DND-41 (cell line): ENCODE results near the gene CEP41.

Source experiments
- ATAC-seq: fragments of 200-7000 bp; cut with Tn5 transposase; 3 replicates; pipeline ENCODE4 v1.9.1; 2021; ENCODE audit warnings: low read depth; ENCODE audit not compliant: insufficient read depth
- DNase-seq: peaks from one replicate; pipeline ENCODE4 v3.0.0-alpha.2; 2020
- H2AFZ ChIP-seq: 2 replicates; pipeline ENCODE4 v1.6.0; 2012; ENCODE audit warnings: low read depth, low read length
- H3K27ac ChIP-seq: 2 replicates; pipeline ENCODE4 v1.5.1; 2012; ENCODE audit warnings: low read length, inconsistent platforms
- H3K27me3 ChIP-seq: fragments of 200-600 bp; sonication (generic); 2 replicates; pipeline ENCODE4 v1.6.0; 2012; ENCODE audit warnings: low read length, mild to moderate bottlenecking, inconsistent platforms; ENCODE audit not compliant: insufficient read depth, poor library complexity
- H3K36me3 ChIP-seq: 2 replicates; pipeline ENCODE4 v1.5.1; 2012; ENCODE audit warnings: low read length, inconsistent platforms; ENCODE audit not compliant: insufficient read depth
- H3K4me1 ChIP-seq: 2 replicates; pipeline ENCODE4 v1.5.1; 2012; ENCODE audit warnings: mild to moderate bottlenecking, low read length; ENCODE audit not compliant: insufficient read depth
- H3K4me2 ChIP-seq: 2 replicates; pipeline ENCODE4 v1.6.0; 2012; ENCODE audit warnings: mild to moderate bottlenecking, moderate library complexity, low read length, inconsistent platforms; ENCODE audit not compliant: insufficient read depth
- H3K4me3 ChIP-seq, 2 experiments: fragments of 200-600 bp in 1 of 2; shearing (Covaris generic) in 1 of 2; 2 replicates each; pipeline ENCODE4 v1.5.1; 2012 to 2016; ENCODE audit warnings: inconsistent platforms in 2 of 2, low read length in 2 of 2, mild to moderate bottlenecking in 2 of 2, low read depth in 1 of 2, moderate library complexity in 1 of 2
- H3K79me2 ChIP-seq: 2 replicates; pipeline ENCODE4 v1.6.0; 2012; ENCODE audit warnings: low read length, inconsistent platforms; ENCODE audit not compliant: insufficient read depth
- H3K9ac ChIP-seq: 2 replicates; pipeline ENCODE4 v1.6.0; 2012; ENCODE audit warnings: low read depth, mild to moderate bottlenecking, inconsistent platforms, low read length, moderate library complexity
- H3K9me3 ChIP-seq: 2 replicates; pipeline ENCODE4 v1.5.1; 2012; ENCODE audit warnings: low read length, moderate library complexity, mild to moderate bottlenecking, inconsistent platforms; ENCODE audit not compliant: insufficient read depth, severe bottlenecking
- H4K20me1 ChIP-seq: 2 replicates; pipeline ENCODE4 v1.6.0; 2012; ENCODE audit warnings: low read length; ENCODE audit not compliant: insufficient read depth
- EZH2 ChIP-seq: IDR thresholded peaks from 3 replicates; pipeline ENCODE4 v1.6.1; 2012; ENCODE audit warnings: borderline replicate concordance, low read depth, mild to moderate bottlenecking, moderate library complexity, low read length, inconsistent platforms; ENCODE audit not compliant: severe bottlenecking
- TF ChIP-seq, protein P1 (sequence below): IDR thresholded peaks from 2 replicates; pipeline ENCODE4 v1.5.1; 2012; ENCODE audit warnings: borderline replicate concordance, low read length, moderate library complexity, mild to moderate bottlenecking; ENCODE audit not compliant: poor library complexity, severe bottlenecking; ENCODE audit errors: extremely low read depth

The CEP41 gene

DNA sequence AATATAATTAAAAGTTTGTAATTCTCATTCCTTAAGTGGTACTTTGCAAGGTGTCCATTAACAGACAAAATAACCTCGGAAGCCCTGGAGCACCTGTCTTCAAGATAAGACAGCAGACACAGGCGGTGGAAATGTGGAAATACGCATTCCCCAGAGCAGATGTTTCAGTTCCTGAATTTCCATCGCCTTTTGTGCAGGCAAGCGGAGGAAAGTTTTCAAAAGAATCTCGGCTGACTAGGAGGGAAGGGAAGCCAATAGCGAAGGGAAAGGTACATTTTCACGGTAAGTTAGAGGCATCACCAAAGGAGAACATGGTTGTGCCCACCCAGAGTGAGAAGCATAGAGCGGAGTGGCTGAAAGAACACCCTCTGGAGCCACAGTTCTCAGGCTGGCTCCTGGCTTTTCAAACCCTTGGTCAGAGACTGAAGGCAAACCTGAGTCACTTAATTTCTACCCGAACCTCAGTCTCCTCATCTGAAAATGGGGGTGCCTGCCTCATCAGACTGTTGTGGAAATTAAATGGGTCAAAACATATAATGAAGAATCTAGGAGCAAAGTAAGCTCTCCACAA lies 46.9 kb downstream of the CEP41 start:
- Histone ChIP-seq H4K20me1 (no peaks in the 10 kb centered on the region), H3K9me3 (no peaks in the 10 kb centered on the region), H3K9ac (no peak overlapping the region), H3K36me3 (no peaks in the 10 kb centered on the region; the same call in 1 of the 2 replicates), H2AFZ (no peak overlapping the region), H3K27ac (no peak overlapping the region), H3K79me2 (no peaks in the 10 kb centered on the region), H3K4me3 (no peak overlapping the region), H3K4me2 (no peak overlapping the region), H3K4me1 (peaks cover 7% of the 10 kb centered on the region), H3K27me3 (no peaks in the 10 kb centered on the region)
- DNase-seq (no peak), ATAC-seq (no peak)
- TF ChIP-seq, protein P1, sequence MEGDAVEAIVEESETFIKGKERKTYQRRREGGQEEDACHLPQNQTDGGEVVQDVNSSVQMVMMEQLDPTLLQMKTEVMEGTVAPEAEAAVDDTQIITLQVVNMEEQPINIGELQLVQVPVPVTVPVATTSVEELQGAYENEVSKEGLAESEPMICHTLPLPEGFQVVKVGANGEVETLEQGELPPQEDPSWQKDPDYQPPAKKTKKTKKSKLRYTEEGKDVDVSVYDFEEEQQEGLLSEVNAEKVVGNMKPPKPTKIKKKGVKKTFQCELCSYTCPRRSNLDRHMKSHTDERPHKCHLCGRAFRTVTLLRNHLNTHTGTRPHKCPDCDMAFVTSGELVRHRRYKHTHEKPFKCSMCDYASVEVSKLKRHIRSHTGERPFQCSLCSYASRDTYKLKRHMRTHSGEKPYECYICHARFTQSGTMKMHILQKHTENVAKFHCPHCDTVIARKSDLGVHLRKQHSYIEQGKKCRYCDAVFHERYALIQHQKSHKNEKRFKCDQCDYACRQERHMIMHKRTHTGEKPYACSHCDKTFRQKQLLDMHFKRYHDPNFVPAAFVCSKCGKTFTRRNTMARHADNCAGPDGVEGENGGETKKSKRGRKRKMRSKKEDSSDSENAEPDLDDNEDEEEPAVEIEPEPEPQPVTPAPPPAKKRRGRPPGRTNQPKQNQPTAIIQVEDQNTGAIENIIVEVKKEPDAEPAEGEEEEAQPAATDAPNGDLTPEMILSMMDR, result no peak
- TF ChIP-seq EZH2, result no peak

DNA sequence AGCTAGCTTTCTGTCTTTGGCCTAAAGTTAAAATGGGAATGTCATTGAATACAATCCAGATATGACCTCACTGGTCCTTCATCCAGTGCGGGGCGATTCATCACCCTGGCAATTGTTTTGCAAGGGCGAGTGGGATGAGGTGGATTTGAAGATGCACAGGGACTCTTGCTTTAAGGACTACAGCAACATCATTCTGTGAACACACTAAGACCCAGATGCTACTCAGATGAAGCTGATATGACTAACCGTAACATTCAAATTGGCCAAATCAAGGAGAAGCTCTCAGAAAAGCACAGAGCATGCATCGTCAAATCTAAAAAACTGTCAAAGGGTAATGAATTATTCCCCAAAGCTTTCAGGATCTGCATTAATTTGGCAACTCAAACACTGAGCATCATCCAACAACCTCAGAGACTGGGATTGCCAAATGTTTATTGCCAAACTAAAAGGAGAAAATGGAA lies 47.7 kb downstream of the CEP41 start:
- H4K20me1 ChIP-seq, result no peaks in the 10 kb centered on the region
- no peak for DNase-seq

DNA sequence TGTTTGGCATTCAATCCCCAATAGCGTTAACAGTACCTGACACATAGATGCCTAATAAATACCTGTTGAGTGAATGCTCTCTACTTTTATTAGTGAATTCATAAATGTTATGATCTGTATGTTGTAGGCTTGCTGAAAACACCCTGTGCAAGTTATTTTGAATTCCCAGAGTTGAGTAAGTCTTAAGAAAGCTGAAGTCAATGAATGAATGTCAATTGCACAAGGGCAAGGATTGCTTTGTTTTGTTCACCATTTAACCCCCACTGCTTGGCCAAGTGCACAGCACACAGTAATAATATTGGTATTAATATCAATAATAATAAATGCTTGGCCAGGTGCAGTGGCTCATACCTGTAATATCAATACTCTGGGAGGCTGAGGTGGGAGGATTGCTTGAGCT lies 50.3 kb downstream of the CEP41 start:
- no peaks in the 10 kb centered on the region for H3K9me3 ChIP-seq
- no peaks in the 10 kb centered on the region for H4K20me1 ChIP-seq
- no peak for DNase-seq
- H3K4me3 ChIP-seq, result no peak overlapping the region
- no peak overlapping the region for H3K4me2 ChIP-seq
- peaks cover 7% of the 10 kb centered on the region for H3K4me1 ChIP-seq
- H2AFZ ChIP-seq, result no peak overlapping the region
- H3K9ac ChIP-seq, result no peak overlapping the region
- TF ChIP-seq, protein P1, result no peak
- TF ChIP-seq EZH2, result no peak
- H3K27ac ChIP-seq, result no peak overlapping the region
- no peaks in the 10 kb centered on the region for H3K27me3 ChIP-seq
- H3K36me3 ChIP-seq, result no peaks in the 10 kb centered on the region
- ATAC-seq, result no peak
- H3K79me2 ChIP-seq, result no peaks in the 10 kb centered on the region

More for the DNA sequence above, 47.7 kb downstream of the CEP41 start:
- Histone ChIP-seq H3K27ac (no peak overlapping the region), H3K79me2 (no peaks in the 10 kb centered on the region), H3K4me2 (no peak overlapping the region), H2AFZ (no peak overlapping the region), H3K36me3 (no peaks in the 10 kb centered on the region; the same call in 1 of the 2 replicates), H3K4me3 (no peak overlapping the region), H3K9ac (no peak overlapping the region), H3K4me1 (peaks cover 7% of the 10 kb centered on the region), H3K9me3 (no peaks in the 10 kb centered on the region), H3K27me3 (no peaks in the 10 kb centered on the region)
- ATAC-seq, result no peak
- TF ChIP-seq EZH2, result no peak
- TF ChIP-seq, protein P1, result no peak
